HepG2 (cell line): Measurements from ENCODE around the gene MFSD8. TPM values are rescaled to one million over a fixed set of nuclear protein-coding genes. Genes with fewer than 3 reads are reported as not detected.
A peak's percentile ranks its signal among the peaks of the same experiment; 100 is the strongest.

Experiments used
- BRD4 ChIP-seq: sonication (generic); formaldehyde crosslinking; IDR thresholded peaks from 2 replicates; pipeline ENCODE4 v1.4.0; 2020; ENCODE audit warnings: missing genetic modification reagents
- SKI ChIP-seq: fragments of 450-650 bp; IDR thresholded peaks from one replicate; pipeline ENCODE4 v1.6.1; 2018; ENCODE audit warnings: mild to moderate bottlenecking; ENCODE audit not compliant: partially characterized antibody
- THAP11 ChIP-seq: IDR thresholded peaks from 2 replicates; pipeline ENCODE4 v1.6.1; 2016; ENCODE audit warnings: missing biosample characterization, missing genetic modification reagents
- TRIM24 ChIP-seq: sonication (generic); formaldehyde crosslinking; IDR thresholded peaks from 2 replicates; pipeline ENCODE4 v1.8.0; 2022; ENCODE audit warnings: mild to moderate bottlenecking, missing genetic modification reagents
- ZBTB7A ChIP-seq: sonication (generic); formaldehyde crosslinking; IDR thresholded peaks from 2 replicates; pipeline ENCODE4 v1.8.0; 2022; ENCODE audit warnings: mild to moderate bottlenecking, missing genetic modification reagents
- ZNF407 ChIP-seq: sonication (generic); formaldehyde crosslinking; IDR thresholded peaks from one replicate; pipeline ENCODE4 v1.5.1; 2020; ENCODE audit warnings: mild to moderate bottlenecking, missing genetic modification reagents; ENCODE audit errors: not compliant biosample characterization
- ZNF569 ChIP-seq: sonication (generic); formaldehyde crosslinking; IDR thresholded peaks from 2 replicates; pipeline ENCODE4 v1.5.0; 2020; ENCODE audit warnings: mild to moderate bottlenecking, missing genetic modification reagents, moderate library complexity, borderline replicate concordance
- ZNF775 ChIP-seq: sonication (generic); formaldehyde crosslinking; IDR thresholded peaks from 2 replicates; pipeline ENCODE4 v1.4.0; 2020; ENCODE audit warnings: missing genetic modification reagents, mild to moderate bottlenecking, moderate library complexity, borderline replicate concordance
- polyA plus RNA-seq, 8 experiments: library from polyadenylated mRNA; depleted of rRNA in 3 of 8; stranded (reverse) in 7 of 8; unstranded in 1 of 8; fragments of >200 nt; fragmentation: Illumina TruSeq in 4 of 8; extraction: Trizol in 4 of 8; gene quantifications; 2 replicates each; pipeline versions ENCODE4 v1.2.1 to v1.2.3, GENCODE V29; 2011 to 2016; ENCODE audit warnings: low read depth in 4 of 8, missing spikeins in 1 of 8, mixed read lengths in 1 of 8; ENCODE audit not compliant: insufficient read depth in 1 of 8
- total RNA-seq, 5 experiments: library from RNA; depleted of rRNA; stranded (reverse); fragments of >200 nt; fragmentation: Illumina TruSeq; extraction: Trizol; gene quantifications; 2 replicates each; pipeline ENCODE4 v1.2.3, GENCODE V29; 2016; ENCODE audit warnings: low read depth in 1 of 5
- TF ChIP-seq, protein P1 (sequence below): sonication (generic); formaldehyde crosslinking; IDR thresholded peaks from 2 replicates; pipeline ENCODE4 v1.8.1; 2023; ENCODE audit warnings: mild to moderate bottlenecking, inconsistent platforms, moderate library complexity, missing genetic modification reagents, borderline replicate concordance
- TF ChIP-seq, protein P2 (sequence below): sonication (generic); formaldehyde crosslinking; IDR thresholded peaks from 2 replicates; pipeline ENCODE4 v1.4.0; 2020; ENCODE audit warnings: missing genetic modification reagents, borderline replicate concordance
- TF ChIP-seq, protein P3 (sequence below): sonication (generic); formaldehyde crosslinking; IDR thresholded peaks from 2 replicates; pipeline ENCODE4 v1.8.0; 2023; ENCODE audit warnings: mild to moderate bottlenecking, missing genetic modification reagents
- TF ChIP-seq, protein P4 (sequence below): IDR thresholded peaks from 2 replicates; pipeline ENCODE4 v1.6.1; 2016; ENCODE audit warnings: missing genetic modification reagents, missing compliant biosample characterization

Gene MFSD8
- total and polyA plus RNA-seq, 2 of the 13 experiments (the other 11 are each of a cell fraction or from before 2014, with no cell fraction given), result 24.8 to 25.5 TPM

- TF ChIP-seq, protein P1, sequence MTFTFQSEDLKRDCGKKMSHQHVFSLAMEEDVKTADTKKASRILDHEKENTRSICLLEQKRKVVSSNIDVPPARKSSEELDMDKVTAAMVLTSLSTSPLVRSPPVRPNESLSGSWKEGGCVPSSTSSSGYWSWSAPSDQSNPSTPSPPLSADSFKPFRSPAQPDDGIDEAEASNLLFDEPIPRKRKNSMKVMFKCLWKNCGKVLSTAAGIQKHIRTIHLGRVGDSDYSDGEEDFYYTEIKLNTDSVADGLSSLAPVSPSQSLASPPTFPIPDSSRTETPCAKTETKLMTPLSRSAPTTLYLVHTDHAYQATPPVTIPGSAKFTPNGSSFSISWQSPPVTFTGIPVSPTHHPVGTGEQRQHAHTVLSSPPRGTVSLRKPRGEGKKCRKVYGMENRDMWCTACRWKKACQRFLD (CRISPR knock-in tag), result 0 out of 2 replicates have a peak, but pooled peaks have one; percentile 68
- TF ChIP-seq, protein P2, sequence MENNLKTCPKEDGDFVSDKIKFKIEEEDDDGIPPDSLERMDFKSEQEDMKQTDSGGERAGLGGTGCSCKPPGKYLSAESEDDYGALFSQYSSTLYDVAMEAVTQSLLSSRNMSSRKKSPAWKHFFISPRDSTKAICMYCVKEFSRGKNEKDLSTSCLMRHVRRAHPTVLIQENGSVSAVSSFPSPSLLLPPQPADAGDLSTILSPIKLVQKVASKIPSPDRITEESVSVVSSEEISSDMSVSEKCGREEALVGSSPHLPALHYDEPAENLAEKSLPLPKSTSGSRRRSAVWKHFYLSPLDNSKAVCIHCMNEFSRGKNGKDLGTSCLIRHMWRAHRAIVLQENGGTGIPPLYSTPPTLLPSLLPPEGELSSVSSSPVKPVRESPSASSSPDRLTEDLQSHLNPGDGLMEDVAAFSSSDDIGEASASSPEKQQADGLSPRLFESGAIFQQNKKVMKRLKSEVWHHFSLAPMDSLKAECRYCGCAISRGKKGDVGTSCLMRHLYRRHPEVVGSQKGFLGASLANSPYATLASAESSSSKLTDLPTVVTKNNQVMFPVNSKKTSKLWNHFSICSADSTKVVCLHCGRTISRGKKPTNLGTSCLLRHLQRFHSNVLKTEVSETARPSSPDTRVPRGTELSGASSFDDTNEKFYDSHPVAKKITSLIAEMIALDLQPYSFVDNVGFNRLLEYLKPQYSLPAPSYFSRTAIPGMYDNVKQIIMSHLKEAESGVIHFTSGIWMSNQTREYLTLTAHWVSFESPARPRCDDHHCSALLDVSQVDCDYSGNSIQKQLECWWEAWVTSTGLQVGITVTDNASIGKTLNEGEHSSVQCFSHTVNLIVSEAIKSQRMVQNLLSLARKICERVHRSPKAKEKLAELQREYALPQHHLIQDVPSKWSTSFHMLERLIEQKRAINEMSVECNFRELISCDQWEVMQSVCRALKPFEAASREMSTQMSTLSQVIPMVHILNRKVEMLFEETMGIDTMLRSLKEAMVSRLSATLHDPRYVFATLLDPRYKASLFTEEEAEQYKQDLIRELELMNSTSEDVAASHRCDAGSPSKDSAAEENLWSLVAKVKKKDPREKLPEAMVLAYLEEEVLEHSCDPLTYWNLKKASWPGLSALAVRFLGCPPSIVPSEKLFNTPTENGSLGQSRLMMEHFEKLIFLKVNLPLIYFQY, result no peak; the same call in 1 of the 2 replicates
- TF ChIP-seq, protein P3, sequence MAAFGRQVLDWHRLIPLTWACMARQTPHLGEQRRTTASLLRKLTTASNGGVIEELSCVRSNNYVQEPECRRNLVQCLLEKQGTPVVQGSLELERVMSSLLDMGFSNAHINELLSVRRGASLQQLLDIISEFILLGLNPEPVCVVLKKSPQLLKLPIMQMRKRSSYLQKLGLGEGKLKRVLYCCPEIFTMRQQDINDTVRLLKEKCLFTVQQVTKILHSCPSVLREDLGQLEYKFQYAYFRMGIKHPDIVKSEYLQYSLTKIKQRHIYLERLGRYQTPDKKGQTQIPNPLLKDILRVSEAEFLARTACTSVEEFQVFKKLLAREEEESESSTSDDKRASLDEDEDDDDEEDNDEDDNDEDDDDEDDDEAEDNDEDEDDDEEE (CRISPR knock-in tag), result peak; percentile 92
- TF ChIP-seq SKI, result peak; percentile 15
- peak; percentile 84; the same call in 1 of the 2 replicates for TF ChIP-seq ZNF569
- no peak for TF ChIP-seq ZNF775
- TF ChIP-seq BRD4 (CRISPR knock-in tag), result 0 out of 2 replicates have a peak, but pooled peaks have one; percentile 40
- TF ChIP-seq ZNF407 (CRISPR knock-in tag), result no peak
- peak; percentile 88 for TF ChIP-seq THAP11
- TF ChIP-seq ZBTB7A, result 0 out of 2 replicates have a peak, but pooled peaks have one; percentile 15
- no peak for TF ChIP-seq TRIM24 (CRISPR knock-in tag)
- TF ChIP-seq, protein P4, sequence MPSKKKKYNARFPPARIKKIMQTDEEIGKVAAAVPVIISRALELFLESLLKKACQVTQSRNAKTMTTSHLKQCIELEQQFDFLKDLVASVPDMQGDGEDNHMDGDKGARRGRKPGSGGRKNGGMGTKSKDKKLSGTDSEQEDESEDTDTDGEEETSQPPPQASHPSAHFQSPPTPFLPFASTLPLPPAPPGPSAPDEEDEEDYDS (CRISPR knock-in tag), result peak; percentile 89
Measured at GRCh38 chr4:127965062-127965802, at the start of gene MFSD8, which contains the start of gene ABHD18 (continued).
